GM21529 (cell line): ENCODE data around the gene FAM240A.

Experiments
- ATAC-seq: cut with Tn5 transposase; IDR thresholded peaks from one replicate; pipeline ENCODE4 v1.9.1; 2021; ENCODE audit not compliant: unreplicated experiment

Gene FAM240A

GRCh38 chr3:46661776-46662766, 49.7 kb downstream of the FAM240A start:
- no peak for ATAC-seq

- no peak for ATAC-seq
Measured at GRCh38 chr3:46662771-46663551, 50.6 kb downstream of the FAM240A start.

GRCh38 chr3:46663591-46664135, 51.3 kb downstream of the FAM240A start:
- ATAC-seq: no peak

GRCh38 chr3:46664188-46664970, 52.1 kb downstream of the FAM240A start:
- no peak for ATAC-seq

- ATAC-seq: no peak
Measured at GRCh38 chr3:46664971-46665762, 52.8 kb downstream of the FAM240A start.

GRCh38 chr3:46665763-46666452, 53.6 kb downstream of the FAM240A start:
- ATAC-seq: no peak

- no peak for ATAC-seq
Measured at GRCh38 chr3:46666453-46666845, 54.1 kb downstream of the FAM240A start.

GRCh38 chr3:46667061-46667621, 54.8 kb downstream of the FAM240A start:
- ATAC-seq: no peak

GRCh38 chr3:46667657-46668056, 55.3 kb downstream of the FAM240A start:
- no peak for ATAC-seq

GRCh38 chr3:46668116-46668515, 55.8 kb downstream of the FAM240A start:
- no peak for ATAC-seq

GRCh38 chr3:46668591-46668990, 56.3 kb downstream of the FAM240A start:
- no peak for ATAC-seq

GRCh38 chr3:46669191-46669999, 57.1 kb downstream of the FAM240A start:
- ATAC-seq: no peak

- no peak for ATAC-seq
Measured at GRCh38 chr3:46670000-46670890, 57.9 kb downstream of the FAM240A start.

- no peak for ATAC-seq
Measured at GRCh38 chr3:46670891-46671427, 58.6 kb downstream of the FAM240A start.

GRCh38 chr3:46671541-46672348, 59.4 kb downstream of the FAM240A start:
- no peak for ATAC-seq

GRCh38 chr3:46672349-46672695, 60.0 kb downstream of the FAM240A start:
- ATAC-seq: no peak
